G401 (cell line): ENCODE measurements around the gene PCED1B. TPM values are rescaled to one million over a fixed set of nuclear protein-coding genes. Genes with fewer than 3 reads are reported as not detected.

Experiments used
- DNase-seq: peaks from one replicate; pipeline ENCODE4 v3.0.0-alpha.2; 2015; ENCODE audit warnings: low spot score
- in situ Hi-C: cut with HindIII; loops from 2 replicates; pipeline ENCODE4 v1.10.0; 2016; ENCODE audit warnings: low sequenced_read_pairs, mixed read lengths
- total RNA-seq: library from RNA; depleted of rRNA; stranded (reverse); fragments of >200 nt; shearing (Covaris generic); gene quantifications from 2 replicates; pipeline ENCODE4 v1.2.3, GENCODE V29; 2014

The PCED1B gene
- total RNA-seq, 1 experiment from 2014 or later = 9.5 TPM

GRCh38 chr12:47245623-47246022 lies 166.2 kb downstream of the PCED1B start:
- no peak for DNase-seq
- in situ Hi-C loops = no loop called here

- peak; percentile 15 for DNase-seq
- in situ Hi-C loops = no loop called here
Measured at GRCh38 chr12:47247418-47247817, 168.0 kb downstream of the PCED1B start.

GRCh38 chr12:47249082-47249481 lies 169.7 kb downstream of the PCED1B start:
- DNase-seq = no peak
- in situ Hi-C loops = no loop called here

GRCh38 chr12:47249719-47250357 lies 170.4 kb downstream of the PCED1B start:
- in situ Hi-C loops = no loop called here

GRCh38 chr12:47251919-47252318 lies 172.5 kb downstream of the PCED1B start:
- no peak for DNase-seq
- in situ Hi-C loops = no loop called here

More at GRCh38 chr12:47249719-47250357, 170.4 kb downstream of the PCED1B start:
- DNase-seq = no peak

- in situ Hi-C loops = no loop called here
Measured at GRCh38 chr12:47264951-47265350, 185.5 kb downstream of the PCED1B start.

GRCh38 chr12:47265391-47265790 lies 186.0 kb downstream of the PCED1B start:
- DNase-seq = no peak
- in situ Hi-C loops = no loop called here

More at GRCh38 chr12:47264951-47265350, 185.5 kb downstream of the PCED1B start:
- DNase-seq = no peak

- DNase-seq = no peak
- in situ Hi-C loops = no loop called here
Measured at GRCh38 chr12:47267571-47267970, 188.2 kb downstream of the PCED1B start.

- DNase-seq = no peak
- in situ Hi-C loops = no loop called here
Measured at GRCh38 chr12:47268501-47269454, 189.4 kb downstream of the PCED1B start.

- DNase-seq = no peak
- in situ Hi-C loops = no loop called here
Measured at GRCh38 chr12:47269916-47270315, 190.5 kb downstream of the PCED1B start.

GRCh38 chr12:47270782-47271664 lies 191.6 kb downstream of the PCED1B start:
- in situ Hi-C loops = no loop called here
- no peak for DNase-seq

- in situ Hi-C loops = no loop called here
- no peak for DNase-seq
Measured at GRCh38 chr12:47271800-47272239, 192.4 kb downstream of the PCED1B start.

- in situ Hi-C loops = no loop called here
- no peak for DNase-seq
Measured at GRCh38 chr12:47272412-47273190, 193.2 kb downstream of the PCED1B start.

GRCh38 chr12:47273191-47273626 lies 193.8 kb downstream of the PCED1B start:
- no peak for DNase-seq
- in situ Hi-C loops = no loop called here

GRCh38 chr12:47274760-47275159 lies 195.3 kb downstream of the PCED1B start:
- in situ Hi-C loops = no loop called here
- DNase-seq = no peak

GRCh38 chr12:47276253-47276620 lies 196.8 kb downstream of the PCED1B start:
- in situ Hi-C loops = no loop called here
- no peak for DNase-seq

GRCh38 chr12:47276621-47277309 lies 197.3 kb downstream of the PCED1B start:
- DNase-seq = peak; percentile 15
- in situ Hi-C loops = no loop called here

GRCh38 chr12:47277972-47278448 lies 198.6 kb downstream of the PCED1B start:
- in situ Hi-C loops = no loop called here
- no peak for DNase-seq
